ENCODE measurements around the gene GDI1. TPM values are rescaled to one million over a fixed set of nuclear protein-coding genes. Genes with fewer than 3 reads are reported as not detected.

Gene GDI1
- total and polyA plus RNA-seq, 2 experiments from 2014 or later: 48.5 to 95.9 TPM

DNA sequence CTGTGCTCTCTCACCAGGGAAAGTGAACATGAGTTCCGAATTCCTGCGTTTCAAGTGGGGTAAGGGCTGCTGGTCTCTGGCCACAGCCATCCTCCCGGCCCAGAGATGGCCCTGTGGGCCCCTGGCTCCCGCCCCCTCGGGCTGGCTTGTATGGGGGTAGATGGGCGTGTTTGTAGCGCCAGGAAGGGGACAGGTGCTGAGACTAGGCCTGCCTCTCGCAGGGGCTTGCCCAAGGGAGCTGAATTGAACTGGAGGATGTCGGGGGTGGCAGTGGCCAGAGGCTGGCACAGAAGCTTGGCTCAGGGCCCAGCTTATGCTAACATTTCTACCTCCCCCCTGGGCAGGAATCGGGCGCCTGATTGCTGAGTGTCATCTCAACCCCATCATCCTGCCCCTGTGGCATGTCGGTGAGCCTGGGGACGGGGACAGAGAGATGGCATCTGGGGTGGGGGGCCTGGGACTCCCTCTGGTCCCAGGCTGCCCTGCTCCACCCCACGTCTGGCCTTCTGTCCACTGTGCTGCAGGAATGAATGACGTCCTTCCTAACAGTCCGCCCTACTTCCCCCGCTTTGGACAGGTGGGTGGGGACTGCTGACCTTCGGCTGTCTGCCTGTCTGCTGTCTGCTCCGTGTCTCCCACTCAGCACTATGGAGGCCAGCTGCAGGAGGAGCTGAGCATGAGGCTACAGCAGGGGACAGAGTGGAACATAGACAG, 17.1 kb upstream of the GDI1 start:
- Histone ChIP-seq H3K27ac (ENCODE audit: low read depth) (no peak overlapping the region), H3K4me1 (ENCODE audit: insufficient read depth) (no peaks in the 10 kb centered on the region), H3K4me3 (no peak overlapping the region), H3K36me3 (ENCODE audit: insufficient read depth) (no peaks in the 10 kb centered on the region), H3K4me2 (no peak overlapping the region), H3K27me3 (ENCODE audit: insufficient read depth) (no peaks in the 10 kb centered on the region), H3K9me2 (ENCODE audit: insufficient read depth) (no peaks in the 10 kb centered on the region), H3K79me2 (replicated peaks; ENCODE audit: insufficient read depth) (no peaks in the 10 kb centered on the region), H2AFZ (no peak overlapping the region), H3F3A (replicated peaks; ENCODE audit: low read depth) (no peaks in the 10 kb centered on the region), H4K20me1 (replicated peaks; ENCODE audit: insufficient read depth) (no peaks in the 10 kb centered on the region)
- Mint-ChIP-seq H3K27me3 (ENCODE audit: insufficient read depth, low read depth, poor library complexity) (peaks cover 2% of the 10 kb centered on the region), H3K4me1 (no peaks in the 10 kb centered on the region), H3K27ac (no peak overlapping the region), H3K9me3 (no peaks in the 10 kb centered on the region), H3K4me3 (no peak overlapping the region), H3K36me3 (ENCODE audit: low read depth) (peaks cover 12% of the 10 kb centered on the region)
- TF ChIP-seq JUNB (IDR thresholded peaks at IDR 0.05; ENCODE audit: unreplicated experiment) (no peak), ZNF331 (CRISPR knock-in tag; IDR thresholded peaks at IDR 0.05; ENCODE audit: low read depth) (no peak), EZH2phosphoT487 (IDR thresholded peaks at IDR 0.05; ENCODE audit: unreplicated experiment) (no peak), STAT1 (IDR thresholded peaks at IDR 0.05; ENCODE audit: unreplicated experiment) (no peak), EZH2 (IDR thresholded peaks at IDR 0.05; ENCODE audit: low read depth, unreplicated experiment) (no peak), ZNF114 (CRISPR knock-in tag; IDR thresholded peaks at IDR 0.05) (no peak)
- TF ChIP-seq, protein P1, sequence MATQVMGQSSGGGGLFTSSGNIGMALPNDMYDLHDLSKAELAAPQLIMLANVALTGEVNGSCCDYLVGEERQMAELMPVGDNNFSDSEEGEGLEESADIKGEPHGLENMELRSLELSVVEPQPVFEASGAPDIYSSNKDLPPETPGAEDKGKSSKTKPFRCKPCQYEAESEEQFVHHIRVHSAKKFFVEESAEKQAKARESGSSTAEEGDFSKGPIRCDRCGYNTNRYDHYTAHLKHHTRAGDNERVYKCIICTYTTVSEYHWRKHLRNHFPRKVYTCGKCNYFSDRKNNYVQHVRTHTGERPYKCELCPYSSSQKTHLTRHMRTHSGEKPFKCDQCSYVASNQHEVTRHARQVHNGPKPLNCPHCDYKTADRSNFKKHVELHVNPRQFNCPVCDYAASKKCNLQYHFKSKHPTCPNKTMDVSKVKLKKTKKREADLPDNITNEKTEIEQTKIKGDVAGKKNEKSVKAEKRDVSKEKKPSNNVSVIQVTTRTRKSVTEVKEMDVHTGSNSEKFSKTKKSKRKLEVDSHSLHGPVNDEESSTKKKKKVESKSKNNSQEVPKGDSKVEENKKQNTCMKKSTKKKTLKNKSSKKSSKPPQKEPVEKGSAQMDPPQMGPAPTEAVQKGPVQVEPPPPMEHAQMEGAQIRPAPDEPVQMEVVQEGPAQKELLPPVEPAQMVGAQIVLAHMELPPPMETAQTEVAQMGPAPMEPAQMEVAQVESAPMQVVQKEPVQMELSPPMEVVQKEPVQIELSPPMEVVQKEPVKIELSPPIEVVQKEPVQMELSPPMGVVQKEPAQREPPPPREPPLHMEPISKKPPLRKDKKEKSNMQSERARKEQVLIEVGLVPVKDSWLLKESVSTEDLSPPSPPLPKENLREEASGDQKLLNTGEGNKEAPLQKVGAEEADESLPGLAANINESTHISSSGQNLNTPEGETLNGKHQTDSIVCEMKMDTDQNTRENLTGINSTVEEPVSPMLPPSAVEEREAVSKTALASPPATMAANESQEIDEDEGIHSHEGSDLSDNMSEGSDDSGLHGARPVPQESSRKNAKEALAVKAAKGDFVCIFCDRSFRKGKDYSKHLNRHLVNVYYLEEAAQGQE (IDR thresholded peaks at IDR 0.05; ENCODE audit: unreplicated experiment): no peak
- DNase-seq (ENCODE audit: low spot score) (no peak), ATAC-seq (no peak)

GRCh38 chrX:154420402-154420756, 16.6 kb upstream of the GDI1 start:
- no peak overlapping the region for H2AFZ ChIP-seq
- TF ChIP-seq, protein P2, sequence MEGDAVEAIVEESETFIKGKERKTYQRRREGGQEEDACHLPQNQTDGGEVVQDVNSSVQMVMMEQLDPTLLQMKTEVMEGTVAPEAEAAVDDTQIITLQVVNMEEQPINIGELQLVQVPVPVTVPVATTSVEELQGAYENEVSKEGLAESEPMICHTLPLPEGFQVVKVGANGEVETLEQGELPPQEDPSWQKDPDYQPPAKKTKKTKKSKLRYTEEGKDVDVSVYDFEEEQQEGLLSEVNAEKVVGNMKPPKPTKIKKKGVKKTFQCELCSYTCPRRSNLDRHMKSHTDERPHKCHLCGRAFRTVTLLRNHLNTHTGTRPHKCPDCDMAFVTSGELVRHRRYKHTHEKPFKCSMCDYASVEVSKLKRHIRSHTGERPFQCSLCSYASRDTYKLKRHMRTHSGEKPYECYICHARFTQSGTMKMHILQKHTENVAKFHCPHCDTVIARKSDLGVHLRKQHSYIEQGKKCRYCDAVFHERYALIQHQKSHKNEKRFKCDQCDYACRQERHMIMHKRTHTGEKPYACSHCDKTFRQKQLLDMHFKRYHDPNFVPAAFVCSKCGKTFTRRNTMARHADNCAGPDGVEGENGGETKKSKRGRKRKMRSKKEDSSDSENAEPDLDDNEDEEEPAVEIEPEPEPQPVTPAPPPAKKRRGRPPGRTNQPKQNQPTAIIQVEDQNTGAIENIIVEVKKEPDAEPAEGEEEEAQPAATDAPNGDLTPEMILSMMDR (conservative IDR thresholded peaks at IDR 0.05; ENCODE audit: low read depth in 2 of 2): no peak
- TF ChIP-seq NANOG (IDR thresholded peaks at IDR 0.05; ENCODE audit: borderline replicate concordance) (no peak), ZNF331 (CRISPR knock-in tag; IDR thresholded peaks at IDR 0.05; ENCODE audit: low read depth) (no peak), EZH2phosphoT487 (IDR thresholded peaks at IDR 0.05; ENCODE audit: unreplicated experiment) (no peak), ZNF114 (CRISPR knock-in tag; IDR thresholded peaks at IDR 0.05) (no peak), STAT1 (IDR thresholded peaks at IDR 0.05; ENCODE audit: unreplicated experiment) (no peak), POLR2AphosphoS5 (IDR thresholded peaks at IDR 0.05; ENCODE audit: low read depth) (no peak)
- TF ChIP-seq, protein P1 (IDR thresholded peaks at IDR 0.05; ENCODE audit: unreplicated experiment): no peak
- TF ChIP-seq, protein P3, sequence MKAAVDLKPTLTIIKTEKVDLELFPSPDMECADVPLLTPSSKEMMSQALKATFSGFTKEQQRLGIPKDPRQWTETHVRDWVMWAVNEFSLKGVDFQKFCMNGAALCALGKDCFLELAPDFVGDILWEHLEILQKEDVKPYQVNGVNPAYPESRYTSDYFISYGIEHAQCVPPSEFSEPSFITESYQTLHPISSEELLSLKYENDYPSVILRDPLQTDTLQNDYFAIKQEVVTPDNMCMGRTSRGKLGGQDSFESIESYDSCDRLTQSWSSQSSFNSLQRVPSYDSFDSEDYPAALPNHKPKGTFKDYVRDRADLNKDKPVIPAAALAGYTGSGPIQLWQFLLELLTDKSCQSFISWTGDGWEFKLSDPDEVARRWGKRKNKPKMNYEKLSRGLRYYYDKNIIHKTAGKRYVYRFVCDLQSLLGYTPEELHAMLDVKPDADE (IDR thresholded peaks at IDR 0.05): no peak
- H3K79me2 ChIP-seq (replicated peaks; ENCODE audit: insufficient read depth): no peaks in the 10 kb centered on the region
- no peak for ATAC-seq
- H3K4me1 Mint-ChIP-seq: no peaks in the 10 kb centered on the region
- no peak overlapping the region for H3K4me3 ChIP-seq
- no peak overlapping the region for H3K4me3 Mint-ChIP-seq
- no peak overlapping the region for H3K27ac ChIP-seq (ENCODE audit: low read depth)
- H3K27me3 ChIP-seq (ENCODE audit: insufficient read depth): no peaks in the 10 kb centered on the region
- no peaks in the 10 kb centered on the region for H4K20me1 ChIP-seq (replicated peaks; ENCODE audit: insufficient read depth)
- no peaks in the 10 kb centered on the region for H3K36me3 ChIP-seq (ENCODE audit: insufficient read depth)
- H3F3A ChIP-seq (replicated peaks; ENCODE audit: low read depth): no peaks in the 10 kb centered on the region
- H3K27ac Mint-ChIP-seq: no peak overlapping the region
- no peaks in the 10 kb centered on the region for H3K9me3 Mint-ChIP-seq
- H3K4me2 ChIP-seq: no peak overlapping the region
- DNase-seq (ENCODE audit: low spot score): no peak
- H3K9me2 ChIP-seq (ENCODE audit: insufficient read depth): no peaks in the 10 kb centered on the region
- H3K36me3 Mint-ChIP-seq (ENCODE audit: low read depth): peaks cover 10% of the 10 kb centered on the region
- no peaks in the 10 kb centered on the region for H3K4me1 ChIP-seq (ENCODE audit: insufficient read depth)
- H3K27me3 Mint-ChIP-seq (ENCODE audit: insufficient read depth, low read depth, poor library complexity): peaks cover 2% of the 10 kb centered on the region
